Left kidney (tissue), 8 donors: ENCODE measurements around the gene CACNA2D4. TPM values are rescaled to one million over a fixed set of nuclear protein-coding genes. Genes with fewer than 3 reads are reported as not detected.
"Not testable (repeated sequence)": the region's sequence is repeated elsewhere in the genome, so short reads cannot be mapped to it uniquely, and the experiment has no call there.

Experiments
- DNase-seq: peaks from one replicate; pipeline ENCODE4 v3.0.0-alpha.2; 2013
- long read RNA-seq, 8 donors: transcript quantifications; one replicate each; lab custom pipeline, GENCODE V29; 2026
- polyA plus RNA-seq: library from polyadenylated mRNA; unstranded; fragments of 120-200 nt; gene quantifications from one replicate; pipeline ENCODE4 v1.2.1, GENCODE V29; 2013; ENCODE audit not compliant: insufficient read length

CACNA2D4 gene, protein sequence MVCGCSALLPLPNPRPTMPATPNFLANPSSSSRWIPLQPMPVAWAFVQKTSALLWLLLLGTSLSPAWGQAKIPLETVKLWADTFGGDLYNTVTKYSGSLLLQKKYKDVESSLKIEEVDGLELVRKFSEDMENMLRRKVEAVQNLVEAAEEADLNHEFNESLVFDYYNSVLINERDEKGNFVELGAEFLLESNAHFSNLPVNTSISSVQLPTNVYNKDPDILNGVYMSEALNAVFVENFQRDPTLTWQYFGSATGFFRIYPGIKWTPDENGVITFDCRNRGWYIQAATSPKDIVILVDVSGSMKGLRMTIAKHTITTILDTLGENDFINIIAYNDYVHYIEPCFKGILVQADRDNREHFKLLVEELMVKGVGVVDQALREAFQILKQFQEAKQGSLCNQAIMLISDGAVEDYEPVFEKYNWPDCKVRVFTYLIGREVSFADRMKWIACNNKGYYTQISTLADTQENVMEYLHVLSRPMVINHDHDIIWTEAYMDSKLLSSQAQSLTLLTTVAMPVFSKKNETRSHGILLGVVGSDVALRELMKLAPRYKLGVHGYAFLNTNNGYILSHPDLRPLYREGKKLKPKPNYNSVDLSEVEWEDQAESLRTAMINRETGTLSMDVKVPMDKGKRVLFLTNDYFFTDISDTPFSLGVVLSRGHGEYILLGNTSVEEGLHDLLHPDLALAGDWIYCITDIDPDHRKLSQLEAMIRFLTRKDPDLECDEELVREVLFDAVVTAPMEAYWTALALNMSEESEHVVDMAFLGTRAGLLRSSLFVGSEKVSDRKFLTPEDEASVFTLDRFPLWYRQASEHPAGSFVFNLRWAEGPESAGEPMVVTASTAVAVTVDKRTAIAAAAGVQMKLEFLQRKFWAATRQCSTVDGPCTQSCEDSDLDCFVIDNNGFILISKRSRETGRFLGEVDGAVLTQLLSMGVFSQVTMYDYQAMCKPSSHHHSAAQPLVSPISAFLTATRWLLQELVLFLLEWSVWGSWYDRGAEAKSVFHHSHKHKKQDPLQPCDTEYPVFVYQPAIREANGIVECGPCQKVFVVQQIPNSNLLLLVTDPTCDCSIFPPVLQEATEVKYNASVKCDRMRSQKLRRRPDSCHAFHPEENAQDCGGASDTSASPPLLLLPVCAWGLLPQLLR
- 1.9 TPM for polyA plus RNA-seq
- long read RNA-seq, donor 1, partial matches to known transcripts = 0 of 2 reads
- long read RNA-seq, donor 1, other reads (novel, unspliced or antisense) = 0 of 2 reads
- long read RNA-seq, donor 2, partial matches to known transcripts = 0 of 2 reads
- long read RNA-seq, donor 2, other reads (novel, unspliced or antisense) = 0 of 2 reads
- long read RNA-seq, donor 3 = 0 reads
- long read RNA-seq, donor 4 = 0 reads
- long read RNA-seq, donor 5 = 0 reads
- long read RNA-seq, donor 6 = 0 reads
- long read RNA-seq, donor 7, partial matches to known transcripts = 0 of 1 reads
- long read RNA-seq, donor 7, other reads (novel, unspliced or antisense) = 0 of 1 reads
- long read RNA-seq, donor 8 = 0 reads

DNA sequence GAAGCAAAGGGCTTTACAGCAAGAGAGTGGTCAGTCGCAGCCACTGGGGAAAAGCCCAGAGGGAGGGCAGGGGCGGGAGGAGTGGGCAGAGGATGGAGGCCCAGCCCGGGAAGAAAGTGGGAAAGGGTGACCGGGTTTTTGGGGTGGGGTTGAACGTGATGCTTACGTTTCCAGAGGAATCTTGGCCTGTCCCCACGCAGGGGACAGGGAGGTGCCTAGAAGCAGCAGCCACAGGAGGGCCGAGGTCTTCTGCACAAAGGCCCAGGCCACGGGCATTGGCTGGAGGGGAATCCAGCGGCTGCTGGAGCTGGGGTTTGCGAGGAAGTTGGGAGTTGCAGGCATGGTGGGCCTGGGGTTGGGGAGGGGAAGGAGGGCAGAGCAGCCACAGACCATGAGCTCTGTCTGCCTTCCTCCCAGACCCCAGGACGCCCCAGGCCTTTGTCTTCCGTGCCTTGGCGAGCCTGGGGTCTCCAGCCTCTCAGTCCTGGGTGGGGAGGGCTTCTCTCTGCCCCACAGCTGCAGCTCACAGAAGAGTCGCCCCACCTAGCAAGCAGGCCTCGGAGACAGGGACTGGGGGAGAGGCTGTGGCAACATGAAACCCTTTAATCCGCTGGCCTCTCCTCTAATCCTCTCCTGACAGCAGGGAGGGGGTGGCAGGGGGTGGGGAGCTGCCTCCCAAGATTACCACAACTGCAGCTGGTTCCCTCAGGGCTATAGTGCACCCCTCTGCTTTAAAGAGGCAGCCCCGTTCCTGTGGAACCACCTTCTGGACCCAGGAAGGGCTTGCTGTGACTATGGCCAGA lies at the start of gene CACNA2D4:
Gene CACNA2D4, minus strand, starts transcription at position 572 of the 803 bp plus-strand sequence. Its CDS starts 179 bp downstream, at position 393.
- DNase-seq = no peak

DNA sequence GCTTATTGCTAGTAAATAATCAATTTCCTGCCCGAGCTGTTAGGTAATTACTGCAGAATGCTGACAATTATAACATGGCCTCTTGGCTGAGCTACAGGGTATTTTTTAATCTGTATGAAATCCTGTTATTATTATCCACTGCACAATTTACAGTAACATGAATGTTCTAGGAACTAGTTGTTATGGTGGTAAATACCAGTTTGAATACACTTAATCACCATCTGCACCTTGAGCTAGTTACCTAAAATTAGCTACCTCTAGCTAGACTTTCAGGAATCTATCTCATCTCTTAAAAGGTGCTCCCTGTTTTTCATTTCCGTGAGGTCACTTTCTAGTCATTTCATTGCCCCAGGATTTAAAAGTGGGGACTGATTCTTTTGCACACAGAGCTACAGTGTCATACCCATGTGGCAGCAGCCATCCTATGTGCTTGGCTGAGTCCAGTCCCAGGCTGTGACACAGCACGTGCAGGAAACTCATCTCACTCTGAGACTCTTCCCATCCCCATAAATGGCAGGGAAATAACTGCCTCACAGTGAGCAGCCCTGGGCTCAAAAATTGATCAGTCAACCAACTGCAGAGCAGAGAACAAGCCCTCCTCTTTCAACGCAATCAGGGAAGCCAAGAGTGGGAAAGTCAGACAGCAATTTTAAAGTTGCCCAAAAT lies 48.2 kb upstream of the CACNA2D4 start:
- no peak for DNase-seq

DNA sequence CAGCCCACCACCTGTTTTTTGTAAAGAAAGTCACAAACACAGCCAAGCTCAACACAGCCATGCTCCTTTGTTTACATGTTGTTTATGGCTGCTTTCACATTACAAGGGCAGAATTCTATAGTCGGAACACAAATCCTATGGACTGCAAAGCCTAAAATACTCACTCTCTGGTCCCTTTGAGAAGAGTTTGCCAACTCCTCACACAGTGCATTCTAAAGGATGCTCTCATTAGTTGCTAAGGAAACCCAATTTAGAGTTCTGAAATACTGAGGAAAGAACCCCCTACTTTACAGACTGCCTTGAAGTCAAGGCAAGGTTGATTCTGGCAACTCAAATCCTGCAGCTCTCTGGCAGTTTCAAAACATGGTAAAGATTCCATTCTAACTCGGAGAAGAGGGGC lies 47.5 kb upstream of the CACNA2D4 start:
- no peak for DNase-seq

DNA sequence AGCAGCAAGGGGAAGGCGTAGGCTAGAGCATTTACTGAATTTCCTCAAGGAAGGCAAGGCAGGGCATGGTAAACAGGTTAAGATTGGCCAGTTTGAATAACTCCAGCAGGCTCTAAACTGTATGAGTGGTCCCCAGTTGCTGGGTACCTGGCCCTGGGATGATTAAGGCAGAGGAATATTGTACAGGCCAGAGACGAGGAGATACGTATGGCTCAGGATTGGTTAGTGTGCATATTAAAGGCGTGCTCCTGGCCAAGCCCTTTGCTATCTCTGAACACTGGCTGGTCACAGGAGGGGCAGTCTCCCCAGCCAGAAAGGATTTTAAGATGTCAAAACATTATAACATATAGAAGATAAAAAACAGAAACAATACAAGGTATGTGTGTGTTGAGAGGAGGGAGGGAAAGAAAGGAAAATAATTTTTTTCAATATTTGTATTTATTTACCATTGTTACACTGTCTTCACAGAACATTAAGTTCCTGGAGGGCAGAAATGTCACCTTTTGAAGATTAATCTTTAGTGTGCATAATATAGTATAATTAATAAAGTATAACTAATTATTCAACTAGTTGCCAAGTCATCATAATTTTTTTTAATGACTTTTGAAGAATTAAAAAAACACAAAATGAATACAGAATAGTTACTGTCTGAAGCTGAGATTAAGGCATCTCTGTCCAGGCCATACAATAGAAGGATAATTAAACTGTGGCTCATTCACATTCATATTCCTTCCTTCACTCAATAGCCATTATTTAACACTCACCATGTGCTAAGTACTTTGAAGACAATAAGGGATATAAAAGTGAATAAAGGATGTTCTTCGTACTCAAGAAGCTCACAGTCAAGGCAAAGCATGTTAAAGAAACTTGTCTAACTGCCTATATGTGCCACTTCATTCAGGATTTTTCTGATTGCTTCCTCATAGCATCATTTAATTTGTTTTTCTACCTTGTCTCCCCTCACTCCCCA lies 43.9 kb upstream of the CACNA2D4 start:
- no peak for DNase-seq

DNA sequence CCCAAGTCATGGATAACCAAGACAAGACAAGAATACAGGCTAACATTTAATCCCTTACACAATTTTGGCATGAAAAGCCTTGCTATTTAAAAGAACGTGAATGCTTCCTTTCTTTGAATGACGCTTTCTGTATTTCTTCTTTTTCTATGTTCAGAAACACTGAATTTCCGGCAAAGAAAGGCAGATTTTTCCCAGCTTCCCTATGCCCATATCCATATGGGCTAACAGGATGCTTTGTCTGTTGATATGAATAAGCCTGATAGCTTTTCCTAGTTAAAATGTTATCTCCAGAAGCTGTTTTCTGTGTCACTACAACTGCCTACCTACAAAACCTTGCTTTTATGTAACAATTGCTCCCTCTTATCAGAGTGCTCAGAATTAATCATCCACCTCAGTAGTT lies 38.3 kb upstream of the CACNA2D4 start:
- DNase-seq = no peak

DNA sequence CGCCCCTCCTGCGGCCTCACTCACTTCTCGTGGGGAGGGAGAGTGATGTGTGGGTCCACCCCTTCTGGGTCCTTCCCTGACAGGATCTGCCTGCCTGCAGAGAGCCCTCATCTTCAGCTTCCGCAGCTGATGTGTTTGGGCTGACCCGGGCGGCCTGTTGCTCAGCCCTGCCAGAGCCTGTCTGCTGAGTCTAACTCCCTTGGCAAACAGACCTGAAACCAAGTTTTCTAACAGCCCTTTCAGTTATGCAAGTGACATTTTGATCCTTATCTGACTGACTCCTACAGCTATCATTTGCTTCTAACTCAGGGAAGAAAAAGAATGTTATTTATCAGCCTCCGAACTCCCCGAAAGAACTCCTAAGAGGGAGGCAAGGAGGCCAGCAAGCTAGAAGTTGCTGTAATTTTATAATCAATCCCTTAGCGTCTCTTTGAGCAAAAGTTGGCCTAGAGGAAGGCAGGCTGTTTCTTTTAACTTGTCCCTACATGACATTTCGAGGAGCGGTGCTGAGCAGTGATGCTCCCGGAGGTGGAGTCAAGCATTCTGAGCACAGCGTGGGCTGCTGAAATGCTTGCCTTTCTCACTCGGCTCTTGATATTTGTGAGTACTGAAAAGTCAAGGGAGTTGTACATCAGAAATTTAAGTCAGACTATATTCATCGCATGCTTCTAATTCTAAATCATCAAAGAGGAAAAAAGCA lies 31.5 kb upstream of the CACNA2D4 start:
- no peak for DNase-seq

DNA sequence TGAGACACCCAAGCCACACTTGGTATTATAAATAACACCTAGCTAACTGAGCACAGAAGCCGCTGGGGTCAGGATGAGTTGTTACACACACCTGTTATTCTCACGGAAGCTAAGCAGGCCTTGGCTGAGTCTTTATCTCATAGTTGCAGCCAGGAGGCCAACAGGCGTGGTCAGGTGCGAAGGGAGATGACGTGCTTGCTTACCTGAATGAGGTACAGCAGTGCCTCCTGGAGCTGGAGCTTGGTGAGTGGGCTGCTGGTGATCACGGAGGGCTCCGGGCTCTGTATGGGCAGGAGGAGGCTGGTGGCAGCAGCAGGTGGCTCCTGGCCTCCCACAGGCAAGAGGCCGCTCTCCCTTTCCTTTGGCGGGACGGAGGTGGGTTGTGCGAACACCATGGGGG lies 30.4 kb upstream of the CACNA2D4 start:
- DNase-seq = no peak

DNA sequence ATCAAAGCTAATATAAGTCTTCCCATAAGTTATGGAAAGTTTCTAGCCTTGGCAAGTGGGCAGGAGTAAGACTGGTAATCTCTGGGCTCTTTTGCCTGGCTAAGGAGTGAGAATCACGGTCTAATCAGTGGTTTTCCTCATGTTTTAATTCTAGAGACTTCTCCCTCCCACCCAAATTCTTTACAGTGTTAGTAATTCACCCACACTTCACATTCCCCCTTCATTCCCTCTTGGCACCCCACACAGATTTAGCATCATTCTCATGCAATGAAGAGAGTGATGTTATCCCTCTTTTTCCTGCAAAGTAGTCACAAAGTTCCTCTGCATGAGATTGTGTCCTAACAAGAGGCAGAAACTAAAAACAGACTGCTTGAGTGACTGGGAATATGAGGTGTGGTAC lies 28.6 kb upstream of the CACNA2D4 start:
- DNase-seq = no peak

DNA sequence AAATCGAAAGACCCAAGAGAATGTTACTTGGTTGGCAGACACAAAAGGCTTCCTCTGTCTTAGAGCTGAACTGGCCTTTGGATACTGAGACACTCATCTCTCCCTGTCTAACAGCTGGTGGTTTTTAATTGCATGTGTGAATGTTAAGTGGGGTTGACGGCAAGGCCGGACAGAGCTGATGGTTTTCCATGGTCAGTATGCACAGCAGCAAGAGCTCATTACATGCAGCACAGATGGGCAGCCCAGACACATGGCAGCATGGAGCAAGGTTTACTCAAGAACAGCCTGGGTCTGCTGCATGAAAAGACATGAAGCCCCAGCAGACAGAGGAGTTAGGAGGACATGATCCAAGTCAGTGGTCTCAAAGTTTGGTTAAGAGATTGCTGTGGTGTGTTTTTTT lies 27.8 kb upstream of the CACNA2D4 start:
- DNase-seq = no peak

DNA sequence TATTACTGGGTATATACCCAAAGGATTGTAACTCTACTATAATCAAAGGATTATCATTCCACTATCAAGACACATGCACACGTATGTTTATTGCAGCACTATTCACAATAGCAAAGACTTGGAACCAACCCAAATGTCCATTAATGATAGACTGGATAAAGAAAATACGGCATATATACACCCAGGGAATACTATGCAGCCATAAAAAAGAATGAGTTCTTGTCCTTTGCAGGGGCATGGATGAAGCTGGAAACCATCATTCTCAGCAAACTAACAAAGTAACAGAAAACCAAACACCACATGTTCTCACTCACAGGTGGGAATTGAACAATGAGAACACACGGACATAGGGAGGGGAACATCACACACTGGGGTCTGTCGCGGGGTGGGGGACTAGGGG lies 27.1 kb upstream of the CACNA2D4 start:
- DNase-seq = not testable (repeated sequence)

DNA sequence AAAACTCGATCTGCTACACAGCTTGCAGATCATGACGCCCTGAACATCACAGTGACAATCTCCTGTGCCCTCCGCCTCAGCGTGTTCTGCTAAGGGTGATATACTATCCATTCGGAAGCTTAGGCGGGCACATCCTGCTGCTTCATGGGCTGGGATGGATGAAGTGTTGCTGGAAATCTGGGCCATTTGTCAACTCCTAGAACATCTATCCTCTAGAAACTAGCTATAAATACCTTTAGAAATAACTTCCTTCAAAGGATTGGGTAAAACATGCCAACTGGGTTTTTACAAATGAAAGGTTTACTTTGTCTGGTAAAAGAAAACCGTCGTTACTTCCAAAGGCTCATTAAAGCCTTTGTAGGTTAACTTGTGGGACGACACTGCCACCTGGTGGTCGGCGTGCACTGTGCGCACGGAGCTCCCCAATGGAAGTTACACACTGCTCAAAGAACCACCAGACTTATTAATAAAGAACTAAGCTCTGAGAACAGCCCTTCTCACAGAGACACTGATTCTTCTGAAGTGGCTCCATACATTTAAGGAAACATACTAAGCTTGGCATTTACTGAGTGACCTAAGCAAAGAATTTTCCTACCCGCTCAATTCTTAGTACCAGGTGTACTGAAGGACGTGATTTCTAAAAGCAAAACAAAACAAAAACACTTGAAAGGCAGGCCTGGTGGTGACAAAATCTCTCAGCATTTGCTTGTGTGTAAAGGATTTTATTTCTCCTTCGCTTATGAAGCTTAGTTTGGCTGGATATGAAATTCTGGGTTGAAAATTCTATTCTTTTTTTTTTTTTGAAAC lies 21.6 kb upstream of the CACNA2D4 start:
- peak; percentile 78 for DNase-seq

DNA sequence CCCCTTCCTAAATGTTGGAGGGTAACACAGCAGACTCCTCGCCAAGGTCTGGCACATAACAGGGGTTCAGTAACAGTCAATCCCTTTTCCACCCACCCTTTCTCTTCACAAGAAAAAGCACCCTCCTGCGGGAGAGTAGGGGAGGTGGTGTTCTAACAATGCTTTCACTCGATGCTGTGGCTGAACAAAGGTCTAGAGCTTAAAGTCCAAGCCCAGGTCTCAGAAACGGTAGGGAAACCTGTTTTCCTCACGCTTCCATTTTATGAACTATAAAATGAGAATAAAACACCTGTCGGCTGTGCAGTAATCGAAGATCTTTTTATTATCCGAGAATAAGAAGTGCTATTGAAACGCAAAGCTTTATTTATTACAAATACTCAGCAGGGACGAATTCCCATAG lies 20.9 kb upstream of the CACNA2D4 start:
- no peak for DNase-seq

DNA sequence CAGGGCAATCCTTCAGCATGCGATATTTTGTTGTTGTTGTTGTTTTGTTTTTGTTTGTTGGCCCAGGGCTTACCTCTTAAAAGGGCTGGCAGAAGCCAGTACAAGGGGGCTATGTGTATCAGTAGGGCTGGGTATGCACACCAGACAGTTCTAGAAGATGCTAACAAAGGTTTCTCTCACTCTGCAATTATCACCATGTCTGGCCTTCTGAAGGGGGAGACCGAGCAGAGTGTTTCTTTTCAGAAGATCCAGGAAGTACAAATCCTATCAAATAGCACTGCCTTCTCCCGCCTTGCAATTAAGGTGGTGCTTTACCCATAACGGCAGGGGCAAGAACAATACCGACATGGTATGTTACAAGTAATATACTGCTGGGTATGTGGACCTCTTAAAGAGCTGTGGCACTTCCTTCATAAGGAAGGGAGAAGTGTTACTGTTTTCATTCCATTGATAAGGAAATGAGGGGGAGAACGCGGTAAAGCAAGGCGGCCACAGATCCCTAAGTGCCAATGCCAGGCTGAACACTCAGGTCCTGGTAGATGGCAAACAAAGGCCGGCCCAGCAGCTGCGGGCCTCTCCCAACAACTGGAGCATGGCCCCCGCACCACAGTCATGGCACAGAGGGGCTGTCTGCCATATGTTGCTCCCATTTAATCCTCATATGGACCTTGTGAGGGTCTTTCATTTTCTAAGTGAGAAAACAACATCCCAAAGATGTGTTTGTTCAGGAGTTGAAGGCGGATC lies 19.2 kb upstream of the CACNA2D4 start:
- no peak for DNase-seq

DNA sequence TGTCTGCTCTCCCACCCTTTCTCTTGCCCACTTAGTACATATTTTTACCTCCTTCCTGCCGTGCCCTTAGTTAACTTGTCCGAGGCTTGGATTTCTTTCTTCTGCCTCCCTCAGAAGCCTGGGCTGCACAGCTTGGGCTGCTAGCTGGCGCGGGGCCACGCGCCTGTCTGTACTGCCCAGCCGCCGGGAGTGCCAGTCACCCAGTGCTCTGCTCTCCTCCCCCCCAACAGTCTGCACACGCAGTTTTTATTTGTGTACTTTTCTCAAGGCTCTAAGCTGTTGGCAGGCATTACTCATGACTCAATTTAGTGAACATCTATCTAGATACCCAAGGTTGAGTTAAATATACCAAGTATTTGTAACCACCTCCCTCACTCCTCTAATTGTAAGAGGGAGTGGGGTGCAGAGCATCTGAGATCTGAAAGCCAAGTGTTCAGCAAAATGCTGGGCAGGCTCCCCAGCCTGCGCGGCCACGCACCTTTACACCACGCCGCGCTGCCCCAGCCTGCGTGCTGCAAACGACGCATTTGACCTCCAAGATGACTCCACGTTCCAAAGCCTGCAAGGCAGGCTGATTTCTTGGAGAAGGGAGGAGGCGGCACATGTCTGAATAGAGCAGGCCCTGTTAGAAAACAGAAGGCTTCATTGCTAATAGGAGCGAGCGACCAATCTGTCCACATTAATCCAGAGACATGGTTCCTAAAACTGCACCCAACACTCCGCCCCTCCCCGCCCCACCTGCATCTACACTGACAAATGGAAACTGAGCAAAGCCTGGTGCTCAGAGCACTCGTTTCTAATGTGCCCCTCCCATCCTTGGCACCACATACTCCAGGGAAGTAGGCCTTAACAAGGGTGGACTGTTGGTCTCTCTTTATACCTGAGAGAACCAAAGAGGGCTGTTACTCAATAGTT lies 18.2 kb upstream of the CACNA2D4 start:
- DNase-seq = no peak

DNA sequence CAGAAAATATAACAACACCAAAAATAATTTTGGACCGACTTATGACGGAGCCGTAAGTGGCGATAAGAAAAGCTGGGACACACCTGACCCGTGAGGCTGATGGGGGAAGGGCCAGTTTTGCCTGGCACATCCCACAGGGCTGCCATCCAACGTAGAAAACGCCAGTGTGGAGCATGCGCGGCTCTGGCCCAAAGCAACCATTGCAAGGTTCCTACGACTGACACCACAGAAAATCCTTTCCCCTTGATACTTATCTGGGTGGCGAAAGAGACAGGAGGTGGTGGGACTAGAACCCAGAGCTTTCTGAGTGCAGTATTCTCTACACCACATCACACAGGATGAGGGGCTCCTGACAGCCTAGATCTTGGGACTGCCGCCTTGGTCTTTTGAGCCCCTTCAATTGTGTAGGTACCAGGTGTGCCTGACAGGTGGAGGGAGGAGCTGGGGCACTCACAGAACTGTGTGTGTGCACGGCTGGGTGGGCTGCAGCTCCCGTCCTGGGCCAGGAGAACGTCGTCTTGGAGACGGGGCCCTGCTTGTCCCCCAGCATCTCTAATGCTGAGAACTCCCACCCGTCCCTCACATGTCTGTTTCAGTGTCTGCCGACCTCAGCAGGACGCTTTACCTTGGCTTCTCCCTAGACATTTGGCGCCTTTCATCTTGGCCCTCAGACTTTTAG lies 17.4 kb upstream of the CACNA2D4 start:
- DNase-seq = no peak
